Liver (tissue), 9 donors: ENCODE results near the gene RAG2. TPM values are rescaled to one million over a fixed set of nuclear protein-coding genes. Genes with fewer than 3 reads are reported as not detected.

ENCODE experiments used
- DNase-seq: peaks from one replicate; pipeline ENCODE4 v3.0.0-alpha.2; 2017; ENCODE audit warnings: low spot score
- H3K27ac ChIP-seq, 2 donors: one replicate each; pipeline ENCODE4 v1.7.0; 2013; ENCODE audit warnings: inconsistent platforms in 2 of 2, low read length in 2 of 2, control low read depth in 1 of 2, low read depth in 1 of 2, mild to moderate bottlenecking in 1 of 2
- H3K27me3 ChIP-seq, 4 donors: one replicate each; pipeline versions ENCODE4 v1.6.1 to v1.7.0; 2013; ENCODE audit warnings: low read length in 3 of 4, inconsistent platforms in 1 of 4, mild to moderate bottlenecking in 1 of 4, moderate library complexity in 1 of 4; ENCODE audit not compliant: control insufficient read depth in 4 of 4, insufficient read depth in 4 of 4
- H3K36me3 ChIP-seq, 4 donors: one replicate each; pipeline versions ENCODE4 v1.6.1 to v1.7.0; 2013; ENCODE audit warnings: low read length in 3 of 4, mild to moderate bottlenecking in 3 of 4, low read depth in 1 of 4, moderate library complexity in 1 of 4; ENCODE audit not compliant: control insufficient read depth in 4 of 4, insufficient read depth in 3 of 4
- H3K4me1 ChIP-seq, 4 donors: one replicate each; pipeline versions ENCODE4 v1.6.1 to v1.7.0; 2013; ENCODE audit warnings: low read length in 3 of 4, mild to moderate bottlenecking in 3 of 4, moderate library complexity in 1 of 4; ENCODE audit not compliant: control insufficient read depth in 4 of 4, insufficient read depth in 4 of 4
- H3K4me3 ChIP-seq, 3 donors: one replicate each; pipeline versions ENCODE4 v1.6.1 to v1.7.0; 2013; ENCODE audit warnings: low read length in 3 of 3, control low read depth in 1 of 3, low read depth in 1 of 3, mild to moderate bottlenecking in 1 of 3
- H3K9ac ChIP-seq, 2 donors: one replicate each; pipeline ENCODE4 v1.7.0; 2013; ENCODE audit warnings: low read length in 2 of 2, mild to moderate bottlenecking in 2 of 2, moderate library complexity in 2 of 2, control low read depth in 1 of 2, low read depth in 1 of 2
- H3K9me3 ChIP-seq, 4 donors: one replicate each; pipeline versions ENCODE4 v1.6.1 to v1.7.0; 2013; ENCODE audit warnings: low read length in 3 of 4; ENCODE audit not compliant: control insufficient read depth in 4 of 4
- EGR1 ChIP-seq, 2 donors: IDR thresholded peaks; 2 replicates each; pipeline ENCODE4 v1.6.1; 2016 to 2018; ENCODE audit warnings: antibody characterized with exemption in 2 of 2, low read depth in 2 of 2
- FOXA1 ChIP-seq: IDR thresholded peaks from 2 replicates; pipeline ENCODE4 v1.6.1; 2016; ENCODE audit warnings: antibody characterized with exemption
- FOXA2 ChIP-seq: IDR thresholded peaks from 2 replicates; pipeline ENCODE4 v1.6.1; 2016; ENCODE audit warnings: antibody characterized with exemption
- GABPA ChIP-seq, 2 donors: IDR thresholded peaks in 1 of 2; conservative IDR thresholded peaks in 1 of 2; 2 replicates each; pipeline ENCODE4 v1.6.1; 2016; ENCODE audit warnings: antibody characterized with exemption in 2 of 2, mild to moderate bottlenecking in 1 of 2, moderate library complexity in 1 of 2
- HNF4A ChIP-seq, 2 donors: conservative IDR thresholded peaks; 2 replicates each; pipeline ENCODE4 v1.6.1; 2016; ENCODE audit warnings: antibody characterized with exemption in 2 of 2, mild to moderate bottlenecking in 2 of 2
- JUND ChIP-seq, 2 donors: IDR thresholded peaks; 2 replicates each; pipeline ENCODE4 v1.6.1; 2016; ENCODE audit warnings: antibody characterized with exemption in 2 of 2
- NR2F2 ChIP-seq: IDR thresholded peaks from 2 replicates; pipeline ENCODE4 v1.6.1; 2016; ENCODE audit warnings: antibody characterized with exemption
- RAD21 ChIP-seq, 2 donors: IDR thresholded peaks; 2 replicates each; pipeline ENCODE4 v1.6.1; 2016; ENCODE audit warnings: antibody characterized with exemption in 2 of 2, mild to moderate bottlenecking in 2 of 2
- RXRA ChIP-seq, 2 donors: IDR thresholded peaks; 2 replicates each; pipeline ENCODE4 v1.6.1; 2017 to 2018; ENCODE audit warnings: antibody characterized with exemption in 2 of 2, mild to moderate bottlenecking in 1 of 2
- TAF1 ChIP-seq: conservative IDR thresholded peaks from 2 replicates; pipeline ENCODE4 v1.6.1; 2016; ENCODE audit warnings: antibody characterized with exemption, mild to moderate bottlenecking
- ZBTB33 ChIP-seq: IDR thresholded peaks from 2 replicates; pipeline ENCODE4 v1.6.1; 2016; ENCODE audit warnings: antibody characterized with exemption
- WGBS: extraction: QIAGEN DNeasy Blood & Tissue Kit; methylation state at CpG from one replicate; pipeline ENCODE4 v1.1.7; 2013; 5-methylcytosine and 5-hydroxymethylcytosine counted together
- polyA plus RNA-seq, 2 donors: library from polyadenylated mRNA; stranded (reverse) in 1 of 2; unstranded in 1 of 2; fragments of 200-250 nt in 1 of 2; fragments of >200 nt in 1 of 2; fragmentation: Nextera tagmentation in 1 of 2; extraction: Ambion mirVana in 1 of 2; gene quantifications; one replicate each; pipeline versions ENCODE4 v1.2.1 to v1.2.3, GENCODE V29; 2013 to 2015
- total RNA-seq, 2 donors: library from RNA; depleted of rRNA; stranded (reverse); fragments of >200 nt; gene quantifications; one replicate each; pipeline ENCODE4 v1.2.3, GENCODE V29; 2014
- TF ChIP-seq, protein P1 (sequence below): fragments of 150-350 bp; IDR thresholded peaks from 2 replicates; pipeline ENCODE4 v1.5.1; 2017; ENCODE audit warnings: improper control_type of control experiment, low read depth, low read length; ENCODE audit not compliant: missing input control
- TF ChIP-seq, protein P2 (sequence below): IDR thresholded peaks from 2 replicates; pipeline ENCODE4 v1.6.1; 2016; ENCODE audit warnings: antibody characterized with exemption
- TF ChIP-seq, protein P3 (sequence below): IDR thresholded peaks from 2 replicates; pipeline ENCODE4 v1.6.1; 2016; ENCODE audit warnings: antibody characterized with exemption, mild to moderate bottlenecking
- TF ChIP-seq, protein P4 (sequence below): IDR thresholded peaks from 2 replicates; pipeline ENCODE4 v1.6.1; 2016; ENCODE audit warnings: antibody characterized with exemption
- donor health status: healthy.
- donor health status: healthy.
- donor health status: healthy.
- donor health status: healthy.
- donor health status: healthy.

Gene RAG2
- total and polyA plus RNA-seq, 4 donors = 2.0 TPM; not detected in 3

DNA sequence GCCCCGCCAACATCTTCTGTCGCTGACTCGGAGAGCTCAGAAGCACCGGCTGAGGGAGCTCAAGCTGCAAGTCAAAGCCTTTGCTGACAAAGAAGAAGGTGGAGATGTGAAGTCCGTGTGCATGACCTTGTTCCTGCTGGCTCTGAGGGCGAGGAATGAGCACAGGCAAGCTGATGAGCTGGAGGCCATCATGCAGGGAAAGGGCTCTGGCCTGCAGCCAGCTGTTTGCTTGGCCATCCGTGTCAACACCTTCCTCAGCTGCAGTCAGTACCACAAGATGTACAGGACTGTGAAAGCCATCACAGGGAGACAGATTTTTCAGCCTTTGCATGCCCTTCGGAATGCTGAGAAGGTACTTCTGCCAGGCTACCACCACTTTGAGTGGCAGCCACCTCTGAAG, 23.6 kb downstream of the RAG2 start:
- 86% methylated on average over 8 of the region's 8 CpGs for WGBS
- no peak overlapping the region for H3K27ac ChIP-seq
- no peaks in the 10 kb centered on the region for H3K4me1 ChIP-seq
- no peaks in the 10 kb centered on the region for H3K9me3 ChIP-seq
- no peak overlapping the region for H3K9ac ChIP-seq
- no peak overlapping the region for H3K4me3 ChIP-seq
- no peaks in the 10 kb centered on the region for H3K36me3 ChIP-seq
- TF ChIP-seq EGR1 (IDR thresholded peaks at IDR 0.05; ENCODE audit: low read depth in 2 of 2) (no peak), ZBTB33 (no peak), RAD21 (IDR thresholded peaks at IDR 0.05) (no peak), HNF4A (conservative IDR thresholded peaks at IDR 0.05) (no peak), TAF1 (no peak), FOXA2 (no peak), FOXA1 (no peak), RXRA (IDR thresholded peaks at IDR 0.05) (no peak), GABPA (IDR thresholded peaks at IDR 0.05 in 1 of 2, conservative IDR thresholded peaks at IDR 0.05 in 1 of 2) (no peak), JUND (IDR thresholded peaks at IDR 0.05) (no peak), NR2F2 (no peak)
- TF ChIP-seq, protein P1, sequence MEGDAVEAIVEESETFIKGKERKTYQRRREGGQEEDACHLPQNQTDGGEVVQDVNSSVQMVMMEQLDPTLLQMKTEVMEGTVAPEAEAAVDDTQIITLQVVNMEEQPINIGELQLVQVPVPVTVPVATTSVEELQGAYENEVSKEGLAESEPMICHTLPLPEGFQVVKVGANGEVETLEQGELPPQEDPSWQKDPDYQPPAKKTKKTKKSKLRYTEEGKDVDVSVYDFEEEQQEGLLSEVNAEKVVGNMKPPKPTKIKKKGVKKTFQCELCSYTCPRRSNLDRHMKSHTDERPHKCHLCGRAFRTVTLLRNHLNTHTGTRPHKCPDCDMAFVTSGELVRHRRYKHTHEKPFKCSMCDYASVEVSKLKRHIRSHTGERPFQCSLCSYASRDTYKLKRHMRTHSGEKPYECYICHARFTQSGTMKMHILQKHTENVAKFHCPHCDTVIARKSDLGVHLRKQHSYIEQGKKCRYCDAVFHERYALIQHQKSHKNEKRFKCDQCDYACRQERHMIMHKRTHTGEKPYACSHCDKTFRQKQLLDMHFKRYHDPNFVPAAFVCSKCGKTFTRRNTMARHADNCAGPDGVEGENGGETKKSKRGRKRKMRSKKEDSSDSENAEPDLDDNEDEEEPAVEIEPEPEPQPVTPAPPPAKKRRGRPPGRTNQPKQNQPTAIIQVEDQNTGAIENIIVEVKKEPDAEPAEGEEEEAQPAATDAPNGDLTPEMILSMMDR = no peak
- TF ChIP-seq, protein P2, sequence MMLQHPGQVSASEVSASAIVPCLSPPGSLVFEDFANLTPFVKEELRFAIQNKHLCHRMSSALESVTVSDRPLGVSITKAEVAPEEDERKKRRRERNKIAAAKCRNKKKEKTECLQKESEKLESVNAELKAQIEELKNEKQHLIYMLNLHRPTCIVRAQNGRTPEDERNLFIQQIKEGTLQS = no peak
- TF ChIP-seq, protein P3, sequence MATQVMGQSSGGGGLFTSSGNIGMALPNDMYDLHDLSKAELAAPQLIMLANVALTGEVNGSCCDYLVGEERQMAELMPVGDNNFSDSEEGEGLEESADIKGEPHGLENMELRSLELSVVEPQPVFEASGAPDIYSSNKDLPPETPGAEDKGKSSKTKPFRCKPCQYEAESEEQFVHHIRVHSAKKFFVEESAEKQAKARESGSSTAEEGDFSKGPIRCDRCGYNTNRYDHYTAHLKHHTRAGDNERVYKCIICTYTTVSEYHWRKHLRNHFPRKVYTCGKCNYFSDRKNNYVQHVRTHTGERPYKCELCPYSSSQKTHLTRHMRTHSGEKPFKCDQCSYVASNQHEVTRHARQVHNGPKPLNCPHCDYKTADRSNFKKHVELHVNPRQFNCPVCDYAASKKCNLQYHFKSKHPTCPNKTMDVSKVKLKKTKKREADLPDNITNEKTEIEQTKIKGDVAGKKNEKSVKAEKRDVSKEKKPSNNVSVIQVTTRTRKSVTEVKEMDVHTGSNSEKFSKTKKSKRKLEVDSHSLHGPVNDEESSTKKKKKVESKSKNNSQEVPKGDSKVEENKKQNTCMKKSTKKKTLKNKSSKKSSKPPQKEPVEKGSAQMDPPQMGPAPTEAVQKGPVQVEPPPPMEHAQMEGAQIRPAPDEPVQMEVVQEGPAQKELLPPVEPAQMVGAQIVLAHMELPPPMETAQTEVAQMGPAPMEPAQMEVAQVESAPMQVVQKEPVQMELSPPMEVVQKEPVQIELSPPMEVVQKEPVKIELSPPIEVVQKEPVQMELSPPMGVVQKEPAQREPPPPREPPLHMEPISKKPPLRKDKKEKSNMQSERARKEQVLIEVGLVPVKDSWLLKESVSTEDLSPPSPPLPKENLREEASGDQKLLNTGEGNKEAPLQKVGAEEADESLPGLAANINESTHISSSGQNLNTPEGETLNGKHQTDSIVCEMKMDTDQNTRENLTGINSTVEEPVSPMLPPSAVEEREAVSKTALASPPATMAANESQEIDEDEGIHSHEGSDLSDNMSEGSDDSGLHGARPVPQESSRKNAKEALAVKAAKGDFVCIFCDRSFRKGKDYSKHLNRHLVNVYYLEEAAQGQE = no peak
- TF ChIP-seq, protein P4, sequence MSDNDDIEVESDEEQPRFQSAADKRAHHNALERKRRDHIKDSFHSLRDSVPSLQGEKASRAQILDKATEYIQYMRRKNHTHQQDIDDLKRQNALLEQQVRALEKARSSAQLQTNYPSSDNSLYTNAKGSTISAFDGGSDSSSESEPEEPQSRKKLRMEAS = no peak
- H3K27me3 ChIP-seq = no peaks in the 10 kb centered on the region
- DNase-seq = no peak

DNA sequence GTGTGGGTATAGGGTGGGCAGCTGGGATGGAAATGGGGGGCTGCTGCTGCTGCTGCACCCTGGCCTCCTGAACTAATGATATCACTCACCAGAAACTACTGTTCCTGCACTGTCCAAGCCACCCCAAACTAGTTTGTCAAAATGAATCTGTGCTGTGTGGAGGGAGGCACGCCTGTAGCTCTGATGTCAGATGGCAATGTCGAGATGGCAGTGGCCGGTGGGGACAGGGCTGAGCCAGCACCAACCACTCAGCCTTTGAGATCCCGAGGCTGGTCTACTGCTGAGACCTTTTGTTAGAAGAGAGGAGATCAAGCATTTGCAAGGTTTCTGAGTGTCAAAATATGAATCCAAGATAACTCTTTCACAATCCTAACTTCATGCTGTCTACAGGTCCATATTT, 28.9 kb downstream of the RAG2 start:
- DNase-seq = no peak
- Histone ChIP-seq H3K9ac (no peak overlapping the region), H3K9me3 (no peaks in the 10 kb centered on the region), H3K27me3 (no peaks in the 10 kb centered on the region), H3K36me3 (no peaks in the 10 kb centered on the region), H3K4me3 (no peak overlapping the region), H3K4me1 (no peaks in the 10 kb centered on the region), H3K27ac (no peak overlapping the region)
- 83% methylated on average over 4 of the region's 4 CpGs for WGBS
- TF ChIP-seq RXRA (IDR thresholded peaks at IDR 0.05) = no peak
